ENCODE measurements around the gene SLC11A1.

DNA sequence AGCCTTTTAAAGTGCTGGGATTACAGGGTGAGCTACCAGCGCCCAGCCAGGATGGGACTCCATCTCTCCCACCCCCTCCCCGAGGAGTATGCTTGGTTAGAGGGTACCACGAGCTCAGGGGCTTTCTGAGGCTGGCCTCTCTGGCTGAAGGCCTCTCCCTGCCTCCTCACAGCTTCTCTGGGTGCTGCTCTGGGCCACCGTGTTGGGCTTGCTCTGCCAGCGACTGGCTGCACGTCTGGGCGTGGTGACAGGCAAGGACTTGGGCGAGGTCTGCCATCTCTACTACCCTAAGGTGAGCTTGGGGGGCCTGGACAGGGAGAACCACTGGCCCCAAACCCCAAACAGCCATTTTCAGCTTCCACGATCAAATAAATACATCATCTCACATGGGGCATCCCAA lies 2.9 kb downstream of the SLC11A1 start:
- TF ChIP-seq CTCF (optimal IDR thresholded peaks at IDR 0.05 in 1 of 3, IDR thresholded peaks at IDR 0.05 in 1 of 3, conservative IDR thresholded peaks at IDR 0.05 in 1 of 3; ENCODE audit: extremely low read depth in 1 of 3, insufficient read depth in 2 of 3, low read length in 3 of 3) (no peak), EZH2 (IDR thresholded peaks at IDR 0.05; ENCODE audit: low read length) (no peak)

All from keratinocyte (primary cell).